HUES6 (cell line): ENCODE measurements around the gene CLEC9A.

ENCODE experiments used
- H3K27ac ChIP-seq: 2 replicates; pipeline ENCODE4 v1.7.0; 2013; ENCODE audit warnings: low read depth, mild to moderate bottlenecking, low read length, inconsistent platforms
- H3K27me3 ChIP-seq: 2 replicates; pipeline ENCODE4 v1.6.1; 2013; ENCODE audit warnings: low read length; ENCODE audit not compliant: control insufficient read depth, insufficient read depth
- H3K36me3 ChIP-seq: 2 replicates; pipeline ENCODE4 v1.6.1; 2013; ENCODE audit warnings: low read length; ENCODE audit not compliant: control insufficient read depth, insufficient read depth
- H3K4me1 ChIP-seq: 2 replicates; pipeline ENCODE4 v1.6.1; 2013; ENCODE audit warnings: low read length; ENCODE audit not compliant: control insufficient read depth, insufficient read depth
- H3K4me3 ChIP-seq: 2 replicates; pipeline ENCODE4 v1.5.1; 2013; ENCODE audit warnings: low read depth, low read length
- H3K9ac ChIP-seq: one replicate; pipeline ENCODE4 v1.6.1; 2013; ENCODE audit warnings: mild to moderate bottlenecking, low read length
- H3K9me3 ChIP-seq: 2 replicates; pipeline ENCODE4 v1.6.1; 2013; ENCODE audit warnings: low read depth, low read length; ENCODE audit not compliant: control insufficient read depth, insufficient read depth

CLEC9A gene

GRCh38 chr12:10110256-10110844 lies 79.9 kb downstream of the CLEC9A start:
- no peaks in the 10 kb centered on the region for H3K36me3 ChIP-seq
- H3K27me3 ChIP-seq: no peaks in the 10 kb centered on the region
- no peak overlapping the region for H3K27ac ChIP-seq
- no peak overlapping the region for H3K4me3 ChIP-seq
- no peaks in the 10 kb centered on the region for H3K4me1 ChIP-seq
- H3K9ac ChIP-seq: no peak overlapping the region
- H3K9me3 ChIP-seq: 0 out of 2 replicates have a peak, but pooled peaks cover 3% of the 10 kb centered on the region

- Histone ChIP-seq H3K27ac (no peak overlapping the region), H3K9ac (no peak overlapping the region), H3K4me1 (no peaks in the 10 kb centered on the region), H3K36me3 (no peaks in the 10 kb centered on the region), H3K4me3 (no peak overlapping the region), H3K9me3 (0 out of 2 replicates have a peak, but pooled peaks cover 3% of the 10 kb centered on the region), H3K27me3 (no peaks in the 10 kb centered on the region)
These were observed 81.0 kb downstream of the CLEC9A start for GRCh38 chr12:10111451-10111850.

DNA sequence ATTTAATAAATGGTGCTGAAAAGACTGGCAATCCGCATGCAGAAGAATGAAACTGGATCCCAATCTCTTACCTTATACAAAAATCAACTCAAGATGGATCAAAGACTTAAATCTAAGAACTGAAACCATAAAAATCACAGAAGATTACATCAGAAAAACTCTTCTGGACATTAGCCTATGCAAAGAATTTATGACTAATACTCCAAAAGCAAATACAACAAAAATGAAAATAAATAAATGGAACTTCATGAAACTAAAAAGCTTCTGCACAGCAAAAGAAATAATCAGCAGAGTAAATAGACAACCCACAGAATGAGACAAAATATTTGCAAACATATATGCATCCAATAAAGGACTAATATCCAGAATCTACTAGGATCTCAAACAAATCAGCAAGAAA lies 82.6 kb downstream of the CLEC9A start:
- Histone ChIP-seq H3K9ac (no peak overlapping the region), H3K27me3 (no peaks in the 10 kb centered on the region), H3K9me3 (0 out of 2 replicates have a peak, but pooled peaks cover 3% of the 10 kb centered on the region), H3K4me1 (no peaks in the 10 kb centered on the region), H3K27ac (no peak overlapping the region), H3K36me3 (no peaks in the 10 kb centered on the region), H3K4me3 (no peak overlapping the region)

DNA sequence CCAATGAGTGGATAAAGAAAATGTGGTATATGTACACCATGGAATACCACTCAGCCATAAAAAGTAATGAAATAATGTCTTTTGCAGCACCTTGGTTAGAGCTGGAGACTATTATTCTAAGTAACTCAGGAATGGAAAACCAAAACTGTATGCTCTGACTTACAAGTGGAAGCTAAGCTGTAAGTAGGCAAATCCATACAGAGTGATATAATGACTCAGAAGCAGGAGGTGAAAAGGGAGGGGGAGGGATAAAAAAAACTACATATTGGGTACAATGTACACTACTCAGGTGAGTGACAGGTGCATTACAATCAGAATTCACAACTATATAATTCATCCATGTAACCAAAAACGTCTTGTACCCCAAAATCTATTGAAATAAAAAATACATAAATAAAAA lies 83.4 kb downstream of the CLEC9A start:
- no peak overlapping the region for H3K4me3 ChIP-seq

GRCh38 chr12:10115311-10115710 lies 84.8 kb downstream of the CLEC9A start:
- no peak overlapping the region for H3K4me3 ChIP-seq
- H3K9me3 ChIP-seq: 0 out of 2 replicates have a peak, but pooled peaks cover 3% of the 10 kb centered on the region
- no peaks in the 10 kb centered on the region for H3K4me1 ChIP-seq
- H3K9ac ChIP-seq: no peak overlapping the region
- H3K36me3 ChIP-seq: no peaks in the 10 kb centered on the region
- no peaks in the 10 kb centered on the region for H3K27me3 ChIP-seq
- no peak overlapping the region for H3K27ac ChIP-seq

More for the DNA sequence above, 83.4 kb downstream of the CLEC9A start:
- Histone ChIP-seq H3K9ac (no peak overlapping the region), H3K4me1 (no peaks in the 10 kb centered on the region), H3K9me3 (0 out of 2 replicates have a peak, but pooled peaks cover 3% of the 10 kb centered on the region), H3K36me3 (no peaks in the 10 kb centered on the region), H3K27ac (no peak overlapping the region), H3K27me3 (no peaks in the 10 kb centered on the region)
